HG03457 (cell line): ENCODE measurements around the gene PEX13.
"Not testable (repeated sequence)": the region's sequence is repeated elsewhere in the genome, so short reads cannot be mapped to it uniquely, and the experiment has no call there.

Experiments
- ATAC-seq: cut with Tn5 transposase; IDR thresholded peaks from one replicate; pipeline ENCODE4 v1.9.1; 2021; ENCODE audit warnings: moderate number of reproducible peaks; ENCODE audit not compliant: unreplicated experiment

PEX13 gene

GRCh38 chr2:61006486-61007105 lies 10.9 kb upstream of the PEX13 start:
- no peak for ATAC-seq

GRCh38 chr2:61009355-61009754 lies 8.2 kb upstream of the PEX13 start:
- no peak for ATAC-seq

- ATAC-seq, result no peak
These were observed 5.8 kb upstream of the PEX13 start for GRCh38 chr2:61011678-61012077.

GRCh38 chr2:61012303-61012702 lies 5.2 kb upstream of the PEX13 start:
- ATAC-seq, result not testable (repeated sequence)

GRCh38 chr2:61013382-61013781 lies 4.1 kb upstream of the PEX13 start:
- no peak for ATAC-seq

- no peak for ATAC-seq
These were observed 2.8 kb upstream of the PEX13 start for GRCh38 chr2:61014763-61015162.

GRCh38 chr2:61015976-61016375 lies 1.5 kb upstream of the PEX13 start:
- ATAC-seq, result no peak

- ATAC-seq, result peak; percentile 23
These were observed 1.0 kb upstream of the PEX13 start for GRCh38 chr2:61016392-61017002.

GRCh38 chr2:61017003-61017555 lies 441 bp upstream of the PEX13 start:
- ATAC-seq, result peak; percentile 40

- ATAC-seq, result peak; percentile 3
These were observed 817 bp downstream of the PEX13 start for GRCh38 chr2:61018318-61018755.

GRCh38 chr2:61018798-61019197 lies 1.3 kb downstream of the PEX13 start:
- no peak for ATAC-seq

- ATAC-seq, result no peak
These were observed 3.7 kb downstream of the PEX13 start for GRCh38 chr2:61021228-61021660.

GRCh38 chr2:61023670-61024069 lies 6.2 kb downstream of the PEX13 start:
- ATAC-seq, result no peak

- no peak for ATAC-seq
These were observed 12.0 kb downstream of the PEX13 start for GRCh38 chr2:61029533-61029932.

GRCh38 chr2:61034592-61034991 lies 17.1 kb downstream of the PEX13 start:
- ATAC-seq, result not testable (repeated sequence)

GRCh38 chr2:61036643-61037042 lies 19.1 kb downstream of the PEX13 start:
- ATAC-seq, result not testable (repeated sequence)

GRCh38 chr2:61042807-61043206 lies 25.3 kb downstream of the PEX13 start:
- ATAC-seq, result no peak

GRCh38 chr2:61044636-61045035 lies 27.1 kb downstream of the PEX13 start:
- ATAC-seq, result no peak

GRCh38 chr2:61045226-61045625 lies 27.7 kb downstream of the PEX13 start:
- no peak for ATAC-seq

GRCh38 chr2:61045999-61046398 lies 28.5 kb downstream of the PEX13 start:
- ATAC-seq, result no peak

- no peak for ATAC-seq
These were observed 38.0 kb downstream of the PEX13 start for GRCh38 chr2:61055557-61055956.

- ATAC-seq, result no peak
These were observed 40.0 kb downstream of the PEX13 start for GRCh38 chr2:61057562-61057961.
